IMR-90 (cell line): ENCODE data around the gene RERE. TPM values are rescaled to one million over a fixed set of nuclear protein-coding genes. Genes with fewer than 3 reads are reported as not detected.

Source experiments
- ATAC-seq: fragments of 200-7000 bp; cut with Tn5 transposase; 2 replicates; pipeline ENCODE4 v1.9.1; 2020; ENCODE audit warnings: low read depth, mild to moderate bottlenecking, moderate library complexity
- BruUV-seq: library from RNA; stranded (reverse); fragments of 400-500 nt; replicated peaks from 2 replicates; lab custom pipeline; 2021; lab: Mats Ljungman, UMichigan
- CTCF ChIA-PET: fragments of 300-600 bp; formaldehyde crosslinking; extraction: SDS; loops from one replicate; lab custom pipeline; 2021; ENCODE audit warnings: antibody characterized with exemption; lab: Yijun Ruan, JAX
- POLR2A ChIA-PET: fragments of 300-600 bp; sonication (Branson Sonifier 250); formaldehyde crosslinking; loops from one replicate; lab custom pipeline; 2022; ENCODE audit warnings: antibody characterized with exemption; ENCODE audit not compliant: unreplicated experiment; lab: Charles Lee
- DNase-seq: peaks from one replicate; pipeline ENCODE4 v3.0.0; 2013
- H2AFZ ChIP-seq: replicated peaks from 2 replicates; pipeline ENCODE3; 2013; ENCODE audit warnings: low read length, mild to moderate bottlenecking; ENCODE audit not compliant: poor library complexity
- H2AK5ac ChIP-seq: 2 replicates; pipeline ENCODE4 v1.6.1; 2013; ENCODE audit warnings: low read depth, low read length, inconsistent platforms
- H2AK9ac ChIP-seq: replicated peaks from 2 replicates; pipeline ENCODE3; 2013; ENCODE audit warnings: mild to moderate bottlenecking, low read depth, low read length, moderate library complexity; ENCODE audit not compliant: poor library complexity
- H2BK120ac ChIP-seq: 2 replicates; pipeline ENCODE4 v1.6.1; 2013; ENCODE audit warnings: low read depth, low read length, inconsistent platforms
- H2BK15ac ChIP-seq: 3 replicates; pipeline ENCODE4 v1.6.1; 2013; ENCODE audit warnings: low read depth, low read length, inconsistent platforms
- H2BK20ac ChIP-seq: 2 replicates; pipeline ENCODE4 v1.6.1; 2013; ENCODE audit warnings: low read depth, mild to moderate bottlenecking, inconsistent platforms, low read length, moderate library complexity
- H2BK5ac ChIP-seq: 2 replicates; pipeline ENCODE4 v1.6.1; 2013; ENCODE audit warnings: mild to moderate bottlenecking, low read depth, low read length, inconsistent platforms; ENCODE audit not compliant: poor library complexity, severe bottlenecking
- H3K14ac ChIP-seq: replicated peaks from 2 replicates; pipeline ENCODE4 v1.6.1; 2013; ENCODE audit warnings: low read depth, low read length, inconsistent platforms
- H3K18ac ChIP-seq: 2 replicates; pipeline ENCODE4 v1.6.1; 2013; ENCODE audit warnings: low read depth, low read length, control low read depth
- H3K23ac ChIP-seq: 2 replicates; pipeline ENCODE4 v1.6.1; 2013; ENCODE audit warnings: low read depth, low read length, inconsistent platforms
- H3K27ac ChIP-seq: 2 replicates; pipeline ENCODE4 v1.5.1; 2013; ENCODE audit warnings: mild to moderate bottlenecking, control low read depth, low read length; ENCODE audit not compliant: insufficient read depth
- H3K27me3 ChIP-seq: 2 replicates; pipeline ENCODE4 v1.6.1; 2013; ENCODE audit warnings: low read length; ENCODE audit not compliant: control insufficient read depth, insufficient read depth
- H3K36me3 ChIP-seq: 2 replicates; pipeline ENCODE4 v1.6.1; 2013; ENCODE audit warnings: low read length, mixed read lengths; ENCODE audit not compliant: control insufficient read depth, insufficient read depth
- H3K4ac ChIP-seq: 2 replicates; pipeline ENCODE4 v1.6.1; 2013; ENCODE audit warnings: low read depth, low read length, inconsistent platforms
- H3K4me1 ChIP-seq: 2 replicates; pipeline ENCODE4 v1.6.1; 2013; ENCODE audit warnings: low read length, mixed read lengths; ENCODE audit not compliant: control insufficient read depth, insufficient read depth
- H3K4me2 ChIP-seq: 2 replicates; pipeline ENCODE4 v1.6.1; 2013; ENCODE audit warnings: low read depth, mild to moderate bottlenecking, control low read depth, low read length, moderate library complexity
- H3K4me3 ChIP-seq: 2 replicates; pipeline ENCODE4 v1.5.1; 2013; ENCODE audit warnings: low read depth, mild to moderate bottlenecking, control low read depth, low read length, moderate library complexity; ENCODE audit not compliant: insufficient read depth
- H3K56ac ChIP-seq: 2 replicates; pipeline ENCODE4 v1.6.1; 2013; ENCODE audit warnings: low read length, inconsistent platforms; ENCODE audit not compliant: insufficient read depth; ENCODE audit errors: extremely low read depth
- H3K79me1 ChIP-seq, 2 experiments: 2 replicates each; pipeline ENCODE4 v1.6.1; 2013; ENCODE audit warnings: low read length in 2 of 2, inconsistent platforms in 1 of 2, low read depth in 1 of 2
- H3K9ac ChIP-seq: 2 replicates; pipeline ENCODE4 v1.6.1; 2013; ENCODE audit warnings: low read depth, low read length, control low read depth
- H3K9me1 ChIP-seq: 2 replicates; pipeline ENCODE4 v1.6.1; 2013; ENCODE audit warnings: low read length, inconsistent platforms; ENCODE audit not compliant: insufficient read depth
- H3K9me3 ChIP-seq: 2 replicates; pipeline ENCODE4 v1.6.1; 2013; ENCODE audit warnings: low read length; ENCODE audit not compliant: control insufficient read depth, insufficient read depth
- H4K20me1 ChIP-seq: 2 replicates; pipeline ENCODE4 v1.6.1; 2013; ENCODE audit warnings: low read length, inconsistent platforms; ENCODE audit not compliant: insufficient read depth
- H4K5ac ChIP-seq: 2 replicates; pipeline ENCODE4 v1.6.1; 2013; ENCODE audit warnings: mild to moderate bottlenecking, low read depth, low read length, control low read depth
- H4K8ac ChIP-seq, 2 experiments: 2 replicates each; pipeline ENCODE4 v1.6.1; 2013; ENCODE audit warnings: low read depth in 2 of 2, low read length in 2 of 2, control low read depth in 1 of 2, inconsistent platforms in 1 of 2
- H4K91ac ChIP-seq: 2 replicates; pipeline ENCODE4 v1.6.1; 2013; ENCODE audit warnings: low read depth, low read length, inconsistent platforms; ENCODE audit not compliant: insufficient read depth
- FOS ChIP-seq: fragments of 150-350 bp; IDR thresholded peaks from 2 replicates; pipeline ENCODE4 v1.6.1; 2016; ENCODE audit warnings: low read depth, low read length
- MAFK ChIP-seq: IDR thresholded peaks from 2 replicates; pipeline ENCODE4 v1.6.1; 2012; ENCODE audit warnings: low read depth, low read length, improper control_type of control experiment
- MXI1 ChIP-seq: IDR thresholded peaks from 2 replicates; pipeline ENCODE4 v1.6.1; 2012; ENCODE audit warnings: low read depth, mild to moderate bottlenecking, low read length, moderate library complexity, borderline replicate concordance
- POLR2A ChIP-seq: IDR thresholded peaks from 2 replicates; pipeline ENCODE4 v1.6.1; 2012; ENCODE audit warnings: mild to moderate bottlenecking, low read depth, low read length
- RFX5 ChIP-seq: IDR thresholded peaks from 2 replicates; pipeline ENCODE4 v1.8.0; 2012; ENCODE audit warnings: low read depth, mild to moderate bottlenecking, low read length, moderate library complexity
- SMC3 ChIP-seq: fragments of 150-350 bp; IDR thresholded peaks from 2 replicates; pipeline ENCODE4 v1.6.1; 2016; ENCODE audit warnings: low read depth, mild to moderate bottlenecking, antibody characterized with exemption, low read length, moderate library complexity
- WGBS, 2 experiments: methylation state at CpG; one replicate each; pipeline versions ENCODE4 v1.1.5 to v1.1.7; 2013; ENCODE audit warnings: missing lambda C conversion rate in 2 of 2; ENCODE audit not compliant: insufficient read length in 1 of 2; ENCODE audit errors: extremely low coverage in 2 of 2; 5-methylcytosine and 5-hydroxymethylcytosine counted together
- dilution Hi-C: fragments of 300-500 bp; cut with HindIII; formaldehyde crosslinking; loops from one replicate; pipeline ENCODE4 v1.14.3; 2018; ENCODE audit warnings: low sequenced_read_pairs; ENCODE audit not compliant: unreplicated experiment
- in situ Hi-C: fragments of 300-500 bp; cut with MboI; formaldehyde crosslinking; loops from 3 replicates; pipeline ENCODE4 v1.14.3; 2019; ENCODE audit warnings: low sequenced_read_pairs, inconsistent platforms, mixed read lengths
- intact Hi-C: fragments of 100-400 bp; cut with micrococcal nuclease; formaldehyde crosslinking; loops from 2 replicates; pipeline ENCODE4 v1.10.0; 2022
- polyA plus RNA-seq, 3 experiments: library from polyadenylated mRNA; depleted of rRNA; stranded (reverse); fragments of >200 nt; gene quantifications; 2 replicates each; pipeline ENCODE4 v1.2.3, GENCODE V29; 2012; ENCODE audit warnings: low replicate concordance in 1 of 3
- total RNA-seq: library from RNA; depleted of rRNA; stranded (reverse); fragments of >200 nt; gene quantifications from 2 replicates; pipeline ENCODE4 v1.2.3, GENCODE V29; 2012

The RERE gene
- total and polyA plus RNA-seq, 2 of the 4 experiments (the other 2 are of a cell fraction) = 11.5 to 25.1 TPM

GRCh38 chr1:8493916-8494540 lies 323.4 kb downstream of the RERE start:
- no peak overlapping the region for H4K91ac ChIP-seq
- H3K4ac ChIP-seq = no peak overlapping the region
- no CpG with 5 or more reads among the region's 7 CpGs for WGBS, 2 experiments
- H3K4me2 ChIP-seq = no peak overlapping the region
- H2AFZ ChIP-seq = no peak overlapping the region
- no peak overlapping the region for H2BK5ac ChIP-seq
- peaks cover 30 to 41% of the 10 kb centered on the region in 2 experiments for H3K79me1 ChIP-seq
- no peak overlapping the region for H2AK5ac ChIP-seq
- no peaks in the 10 kb centered on the region for H3K27me3 ChIP-seq
- ChIA-PET CTCF (no interaction called here), POLR2A (interaction anchor here (0.6 kb wide), 1 partner anchor 19 kb away, joined by 8 read pairs; no protein-coding TSS in a partner anchor)
- H3K14ac ChIP-seq = no peak overlapping the region
- H4K8ac ChIP-seq = no peak overlapping the region
- no peak overlapping the region for H3K27ac ChIP-seq
- H3K9ac ChIP-seq = no peak overlapping the region
- dilution Hi-C loops (no loop called here), intact Hi-C loops (no loop called here), in situ Hi-C loops (no loop called here)
- H4K20me1 ChIP-seq = peaks cover 3% of the 10 kb centered on the region; the same call in 1 of the 2 replicates
- peaks cover 5% of the 10 kb centered on the region; the same call in 1 of the 2 replicates for H3K9me1 ChIP-seq
- no peak overlapping the region for H2BK15ac ChIP-seq
- peaks cover 6% of the 10 kb centered on the region for H3K4me1 ChIP-seq
- DNase-seq (peak; percentile 31), ATAC-seq (peak; percentile 46)
- H2BK20ac ChIP-seq = no peak overlapping the region
- H3K18ac ChIP-seq = no peak overlapping the region
- no peak overlapping the region for H4K5ac ChIP-seq
- no peak for TF ChIP-seq SMC3
- TF ChIP-seq MXI1 = no peak
- TF ChIP-seq MAFK = no peak
- TF ChIP-seq RFX5 = no peak
- no peak for TF ChIP-seq POLR2A
- TF ChIP-seq FOS = no peak
- H3K36me3 ChIP-seq = peaks cover 20% of the 10 kb centered on the region
- H3K56ac ChIP-seq = no peak overlapping the region
- no peak overlapping the region for H2BK120ac ChIP-seq
- no TSS peak for BruUV-seq
- no peak overlapping the region for H2AK9ac ChIP-seq
- no peak overlapping the region for H3K4me3 ChIP-seq
- no peaks in the 10 kb centered on the region for H3K9me3 ChIP-seq
- H3K23ac ChIP-seq = no peak overlapping the region
